ENCODE measurements around the gene MAPK10. TPM values are rescaled to one million over a fixed set of nuclear protein-coding genes. Genes with fewer than 3 reads are reported as not detected.

Gene MAPK10
- total RNA-seq, 1 experiment from 2014 or later, result 4.7 TPM

DNA sequence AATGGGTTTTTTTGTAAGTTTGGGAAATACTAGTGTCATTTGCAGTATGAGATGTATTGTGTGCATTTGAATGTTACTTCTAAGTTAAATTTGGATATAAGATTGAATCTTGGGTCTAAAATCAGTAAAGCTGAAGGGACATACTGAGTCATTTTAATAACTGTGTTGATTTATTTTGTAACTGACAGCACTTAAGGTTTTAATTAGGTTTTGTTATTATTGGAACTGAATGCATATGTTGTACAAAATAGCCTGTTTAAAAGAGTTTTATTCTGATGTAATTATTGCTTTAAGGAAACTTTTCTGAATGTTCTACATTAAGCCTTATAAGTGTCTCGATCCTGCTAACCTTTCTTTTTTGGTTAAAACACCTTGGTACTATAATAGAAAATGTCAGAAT is 396.6 kb downstream of the MAPK10 start:
- no peak overlapping the region for H2BK15ac ChIP-seq (ENCODE audit: low read depth, low read length)
- H2BK20ac ChIP-seq (ENCODE audit: low read depth, low read length, poor library complexity, severe bottlenecking), result no peak overlapping the region
- H2BK5ac ChIP-seq (ENCODE audit: insufficient read length, low read length), result no peak overlapping the region
- no peaks in the 10 kb centered on the region for H3K23me2 ChIP-seq (ENCODE audit: insufficient read length, low read depth, low read length, poor library complexity, severe bottlenecking)
- no peak overlapping the region for H4K91ac ChIP-seq (ENCODE audit: insufficient read length, low read depth, low read length)
- no peak overlapping the region for H3K4me2 ChIP-seq (ENCODE audit: insufficient read depth, insufficient read length, low read length)
- TF ChIP-seq, protein P1, sequence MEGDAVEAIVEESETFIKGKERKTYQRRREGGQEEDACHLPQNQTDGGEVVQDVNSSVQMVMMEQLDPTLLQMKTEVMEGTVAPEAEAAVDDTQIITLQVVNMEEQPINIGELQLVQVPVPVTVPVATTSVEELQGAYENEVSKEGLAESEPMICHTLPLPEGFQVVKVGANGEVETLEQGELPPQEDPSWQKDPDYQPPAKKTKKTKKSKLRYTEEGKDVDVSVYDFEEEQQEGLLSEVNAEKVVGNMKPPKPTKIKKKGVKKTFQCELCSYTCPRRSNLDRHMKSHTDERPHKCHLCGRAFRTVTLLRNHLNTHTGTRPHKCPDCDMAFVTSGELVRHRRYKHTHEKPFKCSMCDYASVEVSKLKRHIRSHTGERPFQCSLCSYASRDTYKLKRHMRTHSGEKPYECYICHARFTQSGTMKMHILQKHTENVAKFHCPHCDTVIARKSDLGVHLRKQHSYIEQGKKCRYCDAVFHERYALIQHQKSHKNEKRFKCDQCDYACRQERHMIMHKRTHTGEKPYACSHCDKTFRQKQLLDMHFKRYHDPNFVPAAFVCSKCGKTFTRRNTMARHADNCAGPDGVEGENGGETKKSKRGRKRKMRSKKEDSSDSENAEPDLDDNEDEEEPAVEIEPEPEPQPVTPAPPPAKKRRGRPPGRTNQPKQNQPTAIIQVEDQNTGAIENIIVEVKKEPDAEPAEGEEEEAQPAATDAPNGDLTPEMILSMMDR (conservative IDR thresholded peaks at IDR 0.05), result no peak
- Mint-ChIP-seq H3K4me1 (no peaks in the 10 kb centered on the region), H3K27ac (no peak overlapping the region), H3K9me3 (peaks cover 0 to 3% of the 10 kb centered on the region in 2 experiments; a peak in 1 of 5 replicates), H3K27me3 (ENCODE audit: low read depth) (no peaks in the 10 kb centered on the region; the same call in 1 of the 2 replicates), H3K36me3 (ENCODE audit: insufficient read depth in 1 of 3, low read depth in 3 of 3) (no peaks in the 10 kb centered on the region), H3K4me3 (no peak overlapping the region)
- H2BK12ac ChIP-seq (ENCODE audit: insufficient read length, low read depth, low read length), result no peak overlapping the region
- no peak overlapping the region for H2BK120ac ChIP-seq (ENCODE audit: low read depth, low read length, poor library complexity, severe bottlenecking)
- no peak overlapping the region for H4K5ac ChIP-seq (ENCODE audit: insufficient read length, low read depth, low read length)
- no peaks in the 10 kb centered on the region for H3K9me3 ChIP-seq (ENCODE audit: control insufficient read depth, low read depth, low read length)
- H4K8ac ChIP-seq (replicated peaks; ENCODE audit: insufficient read length, low read depth, low read length), result no peak overlapping the region
- H3T11ph ChIP-seq (ENCODE audit: low read length), result no peak overlapping the region
- no peak overlapping the region for H3K18ac ChIP-seq (ENCODE audit: insufficient read length, low read depth, low read length)
- no peak overlapping the region for H3K9ac ChIP-seq (ENCODE audit: extremely low read depth, insufficient read length, low read length)
- H2AFZ ChIP-seq (ENCODE audit: low read length), result no peak overlapping the region
- WGBS (ENCODE audit: extremely low coverage, insufficient read length, low lambda C conversion rate), result no CpG with 5 or more reads among the region's 1 CpG
- no peaks in the 10 kb centered on the region for H3K27me3 ChIP-seq (ENCODE audit: insufficient read depth, low read length)
- no peaks in the 10 kb centered on the region for H3K4me1 ChIP-seq (ENCODE audit: insufficient read depth, low read length)
- H4K20me1 ChIP-seq (ENCODE audit: control insufficient read depth, insufficient read depth, insufficient read length), result no peaks in the 10 kb centered on the region
- H2AK5ac ChIP-seq (ENCODE audit: insufficient read length, low read length), result no peak overlapping the region
- no peak overlapping the region for H3K4ac ChIP-seq (ENCODE audit: low read depth, low read length)
- no peaks in the 10 kb centered on the region for H3K79me1 ChIP-seq (ENCODE audit: insufficient read depth, low read depth, low read length, poor library complexity, severe bottlenecking)
- no peak overlapping the region for H3K23ac ChIP-seq (ENCODE audit: insufficient read length, low read depth, low read length)
- H3K56ac ChIP-seq (ENCODE audit: insufficient read length, low read depth, low read length), result no peak overlapping the region
- H3K14ac ChIP-seq (ENCODE audit: insufficient read depth, low read length), result no peak overlapping the region
- H3K27ac ChIP-seq (ENCODE audit: insufficient read length, low read depth, low read length), result no peak overlapping the region
- DNase-seq, result no peak
- no peaks in the 10 kb centered on the region for H3K79me2 ChIP-seq (ENCODE audit: insufficient read depth, low read length)
